WTC11 (cell line): Measurements from ENCODE around the gene PIWIL4. TPM values are rescaled to one million over a fixed set of nuclear protein-coding genes. Genes with fewer than 3 reads are reported as not detected.

Experiments used
- ATAC-seq: fragments of 200-7000 bp; cut with Tn5 transposase; 2 replicates; pipeline ENCODE4 v1.10.0; 2021; ENCODE audit warnings: mild to moderate bottlenecking, moderate library complexity
- CTCF ChIA-PET: fragments of 300-600 bp; sonication (Branson Sonifier 250); formaldehyde crosslinking; loops from one replicate; lab custom pipeline; 2021; ENCODE audit warnings: antibody characterized with exemption; lab: Charles Lee
- POLR2A ChIA-PET: fragments of 350-600 bp; sonication (Branson Sonifier 250); formaldehyde crosslinking; loops from one replicate; lab custom pipeline; 2021; ENCODE audit warnings: antibody characterized with exemption; lab: Charles Lee
- DNase-seq: peaks from one replicate; pipeline ENCODE4 v3.0.0; 2021; ENCODE audit warnings: low spot score
- H3K27ac Mint-ChIP-seq: 2 replicates; pipeline ENCODE4 v1.8.0; 2021; ENCODE audit warnings: mixed read lengths
- H3K27me3 Mint-ChIP-seq: 2 replicates; pipeline ENCODE4 v1.8.0; 2021; ENCODE audit warnings: low read depth, mild to moderate bottlenecking, moderate library complexity, mixed read lengths
- H3K36me3 Mint-ChIP-seq: 2 replicates; pipeline ENCODE4 v1.8.0; 2021; ENCODE audit warnings: mixed read lengths
- H3K4me1 Mint-ChIP-seq: 2 replicates; pipeline ENCODE4 v1.8.0; 2022; ENCODE audit warnings: mixed read lengths
- H3K4me3 Mint-ChIP-seq: 2 replicates; pipeline ENCODE4 v1.8.0; 2021; ENCODE audit warnings: mild to moderate bottlenecking, moderate library complexity, mixed read lengths
- H3K9me3 Mint-ChIP-seq: 2 replicates; pipeline ENCODE4 v1.8.0; 2021; ENCODE audit warnings: mixed read lengths
- AFF4 ChIP-seq: sonication (generic); formaldehyde crosslinking; IDR thresholded peaks from 2 replicates; pipeline ENCODE4 v1.8.1; 2023; ENCODE audit warnings: mild to moderate bottlenecking, missing genetic modification reagents, borderline replicate concordance
- AR ChIP-seq: fragments of 250-450 bp; sonication (Bioruptor Pico); IDR thresholded peaks from 2 replicates; pipeline ENCODE4 v1.9.0; 2021; ENCODE audit warnings: mild to moderate bottlenecking
- ATF2 ChIP-seq: sonication (generic); formaldehyde crosslinking; IDR thresholded peaks from 2 replicates; pipeline ENCODE4 v1.8.1; 2022; ENCODE audit warnings: low read depth, missing genetic modification reagents, borderline replicate concordance
- ESRRA ChIP-seq: sonication (generic); formaldehyde crosslinking; IDR thresholded peaks from 2 replicates; pipeline ENCODE4 v1.8.1; 2022; ENCODE audit warnings: mild to moderate bottlenecking, missing genetic modification reagents, borderline replicate concordance
- ETV6 ChIP-seq: sonication (generic); formaldehyde crosslinking; IDR thresholded peaks from 2 replicates; pipeline ENCODE4 v1.8.1; 2022; ENCODE audit warnings: mild to moderate bottlenecking, missing genetic modification reagents
- FOXJ3 ChIP-seq: sonication (generic); formaldehyde crosslinking; IDR thresholded peaks from 2 replicates; pipeline ENCODE4 v1.9.0; 2021; ENCODE audit warnings: missing genetic modification reagents, mild to moderate bottlenecking, borderline replicate concordance
- HMGXB4 ChIP-seq: sonication (generic); formaldehyde crosslinking; IDR thresholded peaks from 2 replicates; pipeline ENCODE4 v1.8.1; 2023; ENCODE audit warnings: mild to moderate bottlenecking, moderate library complexity, missing genetic modification reagents
- IRF1 ChIP-seq: sonication (generic); formaldehyde crosslinking; IDR thresholded peaks from 2 replicates; pipeline ENCODE4 v1.8.0; 2023; ENCODE audit warnings: missing genetic modification reagents
- JUN ChIP-seq: sonication (generic); formaldehyde crosslinking; IDR thresholded peaks from 2 replicates; pipeline ENCODE4 v1.8.0; 2023; ENCODE audit warnings: mild to moderate bottlenecking, missing genetic modification reagents
- NFATC4 ChIP-seq: fragments of 250-450 bp; sonication (Bioruptor Pico); IDR thresholded peaks from 2 replicates; pipeline ENCODE4 v1.9.0; 2021; ENCODE audit warnings: mild to moderate bottlenecking
- PRRX2 ChIP-seq: fragments of 250-450 bp; sonication (Bioruptor Pico); IDR thresholded peaks from 2 replicates; pipeline ENCODE4 v1.8.0; 2021; ENCODE audit warnings: mild to moderate bottlenecking
- RORB ChIP-seq: fragments of 250-450 bp; sonication (Bioruptor Pico); IDR thresholded peaks from 2 replicates; pipeline ENCODE4 v1.9.0; 2021; ENCODE audit warnings: mild to moderate bottlenecking
- SP1 ChIP-seq: sonication (generic); formaldehyde crosslinking; conservative IDR thresholded peaks from 2 replicates; pipeline ENCODE4 v1.8.1; 2022; ENCODE audit warnings: missing genetic modification reagents
- STAT6 ChIP-seq: sonication (generic); formaldehyde crosslinking; conservative IDR thresholded peaks from 2 replicates; pipeline ENCODE4 v1.8.1; 2023; ENCODE audit warnings: mild to moderate bottlenecking, low read depth, missing genetic modification reagents, moderate library complexity
- USF2 ChIP-seq: sonication (generic); formaldehyde crosslinking; IDR thresholded peaks from 2 replicates; pipeline ENCODE4 v1.8.1; 2023; ENCODE audit warnings: mild to moderate bottlenecking, missing genetic modification reagents, moderate library complexity
- ZNF219 ChIP-seq: sonication (generic); formaldehyde crosslinking; IDR thresholded peaks from 2 replicates; pipeline ENCODE4 v1.8.0; 2023; ENCODE audit warnings: missing genetic modification reagents, mild to moderate bottlenecking, borderline replicate concordance
- ZNF263 ChIP-seq: sonication (generic); formaldehyde crosslinking; IDR thresholded peaks from 2 replicates; pipeline ENCODE4 v1.8.1; 2022; ENCODE audit warnings: low read depth, mild to moderate bottlenecking, moderate library complexity, missing genetic modification reagents
- ZNF281 ChIP-seq: sonication (generic); formaldehyde crosslinking; IDR thresholded peaks from 2 replicates; pipeline ENCODE4 v1.8.0; 2023; ENCODE audit warnings: mild to moderate bottlenecking, missing genetic modification reagents
- ZNF671 ChIP-seq: fragments of 250-450 bp; sonication (Bioruptor Pico); IDR thresholded peaks from 2 replicates; pipeline ENCODE4 v1.8.0; 2021; ENCODE audit warnings: mild to moderate bottlenecking
- total RNA-seq: library from RNA; stranded (reverse); gene quantifications from 3 replicates; pipeline ENCODE4 v1.2.3, GENCODE V29; 2021

The PIWIL4 gene
- total RNA-seq, 1 experiment from 2014 or later, result 0.33 TPM

- ChIA-PET POLR2A (no interaction called here), CTCF (no interaction called here)
- Mint-ChIP-seq H3K4me3 (no peak overlapping the region), H3K27me3 (no peaks in the 10 kb centered on the region), H3K36me3 (no peaks in the 10 kb centered on the region), H3K27ac (no peak overlapping the region), H3K9me3 (no peaks in the 10 kb centered on the region), H3K4me1 (peaks cover 5% of the 10 kb centered on the region)
- ATAC-seq (no peak), DNase-seq (no peak)
- TF ChIP-seq ZNF281 (CRISPR knock-in tag), result no peak
- TF ChIP-seq ETV6 (CRISPR knock-in tag), result no peak
- TF ChIP-seq HMGXB4, result no peak
- TF ChIP-seq ZNF219 (CRISPR knock-in tag), result no peak
- no peak for TF ChIP-seq NFATC4 (CRISPR knock-in tag)
- TF ChIP-seq AFF4, result no peak
- TF ChIP-seq ZNF263 (CRISPR knock-in tag), result no peak
- no peak for TF ChIP-seq STAT6 (CRISPR knock-in tag)
- TF ChIP-seq ZNF671 (CRISPR knock-in tag), result no peak
- no peak for TF ChIP-seq FOXJ3 (CRISPR knock-in tag)
- no peak for TF ChIP-seq ATF2 (CRISPR knock-in tag)
- no peak for TF ChIP-seq USF2
- TF ChIP-seq PRRX2 (CRISPR knock-in tag), result no peak
- no peak for TF ChIP-seq IRF1 (CRISPR knock-in tag)
- no peak for TF ChIP-seq JUN (CRISPR knock-in tag)
- no peak for TF ChIP-seq ESRRA
- no peak for TF ChIP-seq AR (CRISPR knock-in tag)
- TF ChIP-seq RORB (CRISPR knock-in tag), result no peak
- no peak for TF ChIP-seq SP1 (CRISPR knock-in tag)
Observed at GRCh38 chr11:94557421-94557820, 9.7 kb upstream of the PIWIL4 start.
